HG02759 (cell line): ENCODE data around the gene NDUFA13.

Source experiments
- ATAC-seq: cut with Tn5 transposase; IDR thresholded peaks from one replicate; pipeline ENCODE4 v1.9.1; 2021; ENCODE audit warnings: mild to moderate bottlenecking, moderate library complexity; ENCODE audit not compliant: unreplicated experiment

The NDUFA13 gene

DNA sequence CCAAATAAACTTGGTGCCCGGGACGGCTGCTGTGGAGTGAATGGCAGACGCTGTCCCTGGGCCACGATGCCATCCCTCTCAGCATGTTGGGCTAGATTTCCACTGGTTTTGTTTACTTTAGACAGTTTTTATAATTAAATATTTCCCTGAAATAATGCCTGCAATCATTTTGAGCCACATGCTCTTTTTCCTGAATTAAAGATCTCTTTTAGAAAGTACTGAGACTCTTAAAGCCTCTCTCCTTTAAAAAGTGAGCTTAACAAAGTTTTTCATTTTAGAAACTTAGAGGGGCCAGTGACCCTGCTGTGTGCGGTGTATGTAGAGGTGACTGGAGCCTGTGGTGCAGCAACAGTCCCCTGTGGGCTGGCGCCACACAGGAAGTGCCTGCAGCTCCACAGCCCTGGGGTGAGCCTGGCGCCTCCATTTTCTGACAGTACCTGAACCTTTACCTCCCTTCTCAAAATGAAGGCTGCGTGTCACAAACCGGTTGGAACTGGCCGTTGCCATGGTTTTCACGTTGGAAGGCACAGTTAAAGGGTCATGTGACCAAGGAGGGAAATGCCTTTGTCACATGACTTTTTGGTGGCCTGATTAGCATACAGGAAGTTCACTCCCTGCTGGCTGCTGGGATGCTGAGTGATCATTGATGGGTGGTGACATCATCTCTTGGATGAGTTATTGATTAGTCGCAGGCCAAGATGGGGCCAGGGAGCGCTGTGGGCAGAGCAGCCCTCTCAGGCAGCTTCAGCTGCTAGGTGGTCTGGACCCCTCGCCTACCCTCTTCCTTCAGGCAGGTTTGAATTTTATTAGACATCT, 26.9 kb upstream of the NDUFA13 start:
- ATAC-seq = peak; percentile 70

DNA sequence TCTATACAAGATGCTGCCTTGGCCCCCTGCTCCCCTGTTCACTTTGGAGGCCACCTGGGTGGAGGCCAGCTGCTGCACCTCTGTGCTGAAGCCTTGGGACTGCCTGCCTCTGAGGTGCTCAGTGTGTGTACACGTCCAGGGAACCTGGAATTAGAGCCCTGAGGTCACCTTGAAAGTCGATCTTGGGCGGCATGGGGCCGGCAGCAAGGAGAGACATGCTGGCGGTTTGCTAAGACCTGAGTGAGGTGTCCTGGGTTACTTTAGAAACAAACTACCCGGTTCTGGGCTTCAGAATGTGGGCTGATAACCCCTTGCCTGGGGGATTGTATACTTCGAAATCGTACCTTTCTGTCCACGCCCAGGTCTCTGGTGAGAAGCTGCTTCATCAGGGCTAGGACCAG, 26.2 kb upstream of the NDUFA13 start:
- no peak for ATAC-seq

DNA sequence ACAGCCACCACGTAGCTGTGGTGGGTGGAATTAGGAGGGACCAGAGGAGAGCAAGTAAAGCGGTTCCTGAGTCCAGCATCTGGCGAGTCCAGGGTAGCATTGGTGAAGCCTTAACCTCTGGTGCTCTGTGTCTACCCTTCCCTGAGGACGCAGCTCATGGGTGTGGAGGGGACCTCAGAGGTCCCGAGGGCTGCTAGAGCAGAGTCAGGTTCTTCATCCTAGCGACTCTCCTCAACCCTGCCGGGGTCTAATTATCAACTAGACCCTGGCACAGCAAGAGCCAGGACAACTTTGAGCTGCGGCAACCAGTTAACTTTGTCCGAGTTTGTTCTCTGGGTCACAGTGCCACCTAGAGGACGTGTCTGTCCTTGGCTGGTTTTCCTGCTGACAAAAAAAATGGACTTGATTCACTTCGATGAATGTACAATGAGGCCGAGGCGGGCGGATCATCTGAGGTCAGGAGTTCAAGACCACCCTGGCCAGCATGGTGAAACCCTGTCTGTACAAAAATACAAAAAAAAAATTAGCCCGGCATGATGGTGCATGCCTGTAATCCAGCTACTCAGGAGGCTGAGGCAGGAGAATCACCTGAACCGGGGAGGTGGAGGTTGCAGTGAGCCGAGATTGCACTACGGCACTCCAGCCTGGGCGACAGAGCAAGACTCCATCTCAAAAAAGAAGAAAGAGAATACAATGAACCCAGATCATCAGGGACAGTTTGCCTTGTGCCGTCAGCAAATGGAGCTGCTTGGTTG, 25.6 kb upstream of the NDUFA13 start:
- no peak for ATAC-seq

- no peak for ATAC-seq
Measured at GRCh38 chr19:19491321-19492025, 24.6 kb upstream of the NDUFA13 start.

GRCh38 chr19:19492026-19492610, 23.9 kb upstream of the NDUFA13 start:
- ATAC-seq = no peak

GRCh38 chr19:19493841-19494546, 22.0 kb upstream of the NDUFA13 start:
- no peak for ATAC-seq

DNA sequence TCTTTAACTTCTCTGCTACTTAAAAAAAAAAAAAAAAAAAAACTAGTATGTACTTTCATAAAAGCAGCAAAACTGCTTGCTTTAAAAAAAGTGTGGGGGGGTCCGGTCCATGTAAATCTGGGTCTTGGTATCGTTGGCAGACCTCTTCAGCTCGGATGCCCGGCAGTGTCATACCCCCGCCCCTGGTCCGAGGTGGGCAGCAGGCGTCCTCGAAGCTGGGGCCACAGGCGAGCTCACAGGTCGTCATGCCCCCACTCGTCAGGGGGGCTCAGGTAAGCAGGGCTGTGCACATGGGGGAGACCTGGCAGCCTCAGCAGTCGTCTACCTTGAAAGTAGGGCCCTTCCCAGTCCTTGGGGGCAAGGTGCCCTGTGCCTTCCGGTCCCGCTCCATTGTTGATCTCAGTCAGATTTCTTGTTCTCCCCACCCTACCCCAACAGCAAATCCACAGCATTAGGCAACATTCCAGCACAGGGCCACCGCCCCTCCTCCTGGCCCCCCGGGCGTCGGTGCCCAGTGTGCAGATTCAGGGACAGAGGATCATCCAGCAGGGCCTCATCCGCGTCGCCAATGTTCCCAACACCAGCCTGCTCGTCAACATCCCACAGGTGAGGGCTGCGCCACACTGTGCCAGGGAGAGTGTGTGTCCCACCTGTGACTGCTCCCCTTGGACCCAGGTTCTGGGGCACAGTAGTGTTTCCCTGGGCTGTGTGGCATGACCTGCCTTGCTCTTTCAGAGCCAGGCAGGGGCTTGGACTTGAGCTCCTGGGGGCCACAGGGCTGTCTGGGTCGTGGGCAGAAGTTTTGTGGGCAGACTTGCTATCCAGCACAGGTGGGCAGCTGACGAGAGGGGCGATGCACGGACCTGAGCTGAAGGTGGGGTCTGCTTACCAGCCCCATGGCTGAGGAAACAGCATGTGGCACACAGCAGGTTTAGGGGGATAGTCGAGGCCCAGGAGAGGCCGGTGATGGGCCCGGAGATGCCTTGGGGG, 20.1 kb upstream of the NDUFA13 start:
- ATAC-seq = no peak

DNA sequence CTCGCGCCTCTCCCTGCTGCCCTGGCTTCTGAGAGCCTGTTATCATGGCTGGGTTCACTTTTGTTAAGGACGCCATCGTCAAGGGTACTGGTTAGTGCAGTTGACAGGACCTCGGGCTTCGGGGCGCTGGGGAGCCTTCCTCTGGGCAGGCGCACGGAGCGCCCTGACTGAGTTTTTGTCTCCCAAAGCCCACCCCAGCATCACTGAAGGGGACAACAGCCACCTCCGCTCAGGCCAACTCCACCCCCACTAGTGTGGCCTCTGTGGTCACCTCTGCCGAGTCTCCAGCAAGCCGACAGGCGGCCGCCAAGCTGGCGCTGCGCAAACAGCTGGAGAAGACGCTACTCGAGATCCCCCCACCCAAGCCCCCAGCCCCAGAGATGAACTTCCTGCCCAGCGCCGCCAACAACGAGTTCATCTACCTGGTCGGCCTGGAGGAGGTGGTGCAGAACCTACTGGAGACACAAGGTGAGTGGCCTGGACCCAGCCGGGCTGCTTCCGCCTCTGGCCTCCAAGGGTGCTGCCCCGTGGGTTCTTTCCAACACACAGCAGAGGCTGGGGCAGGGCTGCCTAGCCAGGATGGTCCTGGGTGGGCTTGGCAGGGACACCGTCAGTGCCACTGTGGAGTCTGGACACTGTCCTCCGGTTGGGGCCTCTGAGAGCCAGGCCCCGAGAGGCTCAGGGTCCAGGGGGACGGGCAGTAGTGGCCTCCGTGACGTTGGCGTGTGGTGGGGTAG, 17.6 kb upstream of the NDUFA13 start:
- ATAC-seq = no peak

DNA sequence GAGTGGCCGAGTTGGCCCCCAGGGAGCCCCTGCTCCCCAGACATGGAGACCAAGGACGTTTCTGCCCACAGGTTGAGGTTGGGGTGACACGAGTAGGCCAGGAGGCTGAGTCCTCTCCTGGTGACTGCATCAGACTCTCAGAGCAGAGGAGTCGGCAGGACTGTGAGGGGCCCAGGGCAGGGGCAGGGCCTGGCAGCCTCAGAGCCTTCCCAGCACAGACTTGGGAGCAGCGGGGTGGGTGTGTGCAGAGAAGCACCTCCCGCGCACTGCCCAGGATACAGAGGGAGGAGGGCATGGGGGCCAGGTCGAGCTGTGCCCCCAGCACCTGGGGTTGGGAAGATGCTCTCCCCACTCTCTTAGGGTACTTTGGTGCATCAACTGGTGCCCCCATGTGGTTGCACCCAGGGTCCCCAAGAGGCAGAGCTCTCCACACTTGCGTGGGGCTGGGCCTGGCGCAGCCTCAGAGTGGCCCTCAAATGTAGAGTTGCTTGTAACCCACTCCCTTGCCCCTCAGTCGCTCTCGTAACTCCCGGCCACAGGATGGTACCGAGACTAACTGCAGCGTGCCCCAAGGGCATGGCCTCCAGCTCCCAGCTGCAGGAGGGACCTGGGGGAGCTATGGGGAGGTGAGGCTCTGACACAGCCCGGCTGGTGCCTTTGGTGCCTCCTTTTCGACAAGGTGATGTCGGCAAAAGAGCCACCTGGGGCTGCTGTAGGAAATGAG, 16.6 kb upstream of the NDUFA13 start:
- ATAC-seq = no peak

DNA sequence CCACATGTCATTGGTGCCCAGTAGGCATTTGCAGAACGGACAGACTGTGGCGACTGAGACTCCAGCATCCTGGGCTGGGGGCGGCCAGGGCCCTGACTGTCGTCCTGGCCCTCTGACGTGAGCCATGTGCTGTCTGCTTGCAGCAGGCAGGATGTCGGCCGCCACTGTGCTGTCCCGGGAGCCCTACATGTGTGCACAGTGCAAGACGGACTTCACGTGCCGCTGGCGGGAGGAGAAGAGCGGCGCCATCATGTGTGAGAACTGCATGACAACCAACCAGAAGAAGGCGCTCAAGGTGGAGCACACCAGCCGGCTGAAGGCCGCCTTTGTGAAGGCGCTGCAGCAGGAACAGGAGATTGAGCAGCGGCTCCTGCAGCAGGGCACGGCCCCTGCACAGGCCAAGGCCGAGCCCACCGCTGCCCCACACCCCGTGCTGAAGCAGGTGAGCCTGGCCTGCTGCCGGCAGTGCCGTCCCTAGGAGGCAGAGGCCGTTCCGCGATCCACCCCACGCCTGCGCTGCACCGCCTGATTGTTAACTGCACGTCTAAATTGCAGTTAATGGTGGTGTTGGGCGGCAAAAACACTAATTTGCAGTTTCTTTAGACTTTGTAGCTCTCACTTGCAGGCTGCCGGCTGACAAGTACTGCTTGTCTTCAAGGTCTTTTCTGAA, 14.9 kb upstream of the NDUFA13 start:
- ATAC-seq = no peak

DNA sequence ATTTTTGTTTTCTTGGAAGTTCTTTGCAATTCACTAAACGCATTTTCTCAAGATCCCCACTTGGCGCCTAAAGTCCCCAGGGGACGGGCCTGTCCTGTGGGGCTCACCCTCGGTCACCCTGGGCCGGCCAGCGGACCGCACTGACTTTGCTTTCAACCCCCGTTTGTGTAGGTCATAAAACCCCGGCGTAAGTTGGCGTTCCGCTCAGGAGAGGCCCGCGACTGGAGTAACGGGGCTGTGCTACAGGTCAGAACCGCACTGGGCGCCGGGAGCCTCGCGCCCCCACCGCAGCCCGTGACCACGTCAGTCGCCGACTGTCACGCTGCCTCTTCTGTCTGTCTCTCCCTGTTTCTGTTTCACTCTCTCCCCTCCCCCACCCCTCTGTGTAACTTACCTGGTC, 14.2 kb upstream of the NDUFA13 start:
- no peak for ATAC-seq

GRCh38 chr19:19502281-19502680, 13.7 kb upstream of the NDUFA13 start:
- no peak for ATAC-seq

GRCh38 chr19:19502808-19503602, 13.0 kb upstream of the NDUFA13 start:
- ATAC-seq = no peak

DNA sequence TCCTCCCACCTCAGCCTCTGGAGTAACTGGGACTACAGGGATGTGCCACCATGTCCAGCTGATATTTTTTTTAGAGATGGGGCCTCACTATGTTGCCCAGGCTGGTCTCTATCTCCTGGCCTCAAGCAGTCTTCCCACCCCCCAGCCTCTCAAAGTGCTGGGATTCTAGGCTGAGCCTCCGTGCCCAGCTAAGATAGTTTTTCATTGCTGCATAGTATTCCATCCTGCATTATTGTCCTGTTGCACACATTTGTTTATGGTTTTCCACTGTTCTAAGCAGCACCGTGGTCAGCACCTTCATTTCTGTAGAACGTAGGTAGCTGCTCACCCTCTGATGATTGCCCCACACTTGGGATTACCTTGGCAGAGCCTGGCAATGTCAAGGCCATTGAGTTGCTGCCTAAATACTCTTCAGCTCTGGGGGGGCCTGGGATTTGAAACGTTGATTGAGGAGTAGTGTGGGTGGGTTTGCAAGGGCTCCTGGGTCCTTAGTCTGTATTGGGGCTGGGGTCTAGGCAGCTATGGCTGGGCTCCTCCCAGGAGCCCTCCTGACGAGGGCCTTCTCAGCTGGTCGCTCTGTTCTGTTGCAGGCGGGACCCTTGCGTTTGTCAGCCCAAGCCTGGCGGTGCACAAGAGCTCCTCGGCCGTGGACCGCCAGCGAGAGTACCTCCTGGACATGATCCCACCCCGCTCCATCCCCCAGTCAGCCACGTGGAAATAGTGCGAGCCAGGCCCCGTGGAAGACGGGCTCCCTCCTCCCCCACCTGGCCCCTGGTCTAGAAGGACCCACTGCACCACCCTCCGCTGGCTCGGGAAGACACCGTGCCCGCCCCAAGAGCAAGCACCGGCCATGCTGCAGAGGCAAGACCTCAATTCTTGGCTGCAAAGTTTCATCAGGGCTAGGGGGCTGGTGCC, 11.0 kb upstream of the NDUFA13 start:
- ATAC-seq = no peak

DNA sequence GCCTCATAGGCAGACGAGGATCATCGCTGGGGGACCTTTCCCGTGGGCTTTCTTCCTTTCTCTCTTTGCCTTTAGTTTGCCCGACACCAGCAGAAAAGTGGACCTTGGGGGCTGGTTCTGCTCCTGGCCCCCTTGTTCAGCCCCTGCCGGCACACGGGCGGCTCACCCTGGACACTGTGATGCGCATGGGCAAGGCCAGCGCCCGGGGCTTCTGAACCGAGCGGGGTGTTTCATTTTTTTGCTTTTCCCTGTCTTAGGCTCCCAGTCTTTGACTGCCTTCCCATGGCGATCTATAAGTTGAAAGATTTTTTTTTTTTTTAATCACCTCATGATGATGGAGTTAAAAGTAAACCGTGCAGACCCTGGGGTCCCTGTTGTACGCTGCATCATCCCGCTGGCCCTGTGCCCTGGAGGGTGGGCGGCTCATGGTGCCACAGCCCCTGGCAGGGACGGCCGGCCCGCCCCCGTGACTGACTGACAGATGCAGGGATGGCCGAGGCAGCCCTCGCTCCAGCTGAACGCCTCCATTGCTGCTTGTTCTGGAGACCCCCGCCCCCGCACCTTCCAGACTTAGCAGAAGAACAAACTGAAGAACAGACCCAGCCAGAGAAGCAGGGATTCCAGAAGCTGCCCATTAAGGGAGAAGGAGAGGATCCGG, 10.2 kb upstream of the NDUFA13 start:
- ATAC-seq = no peak
